HG02884 (cell line): ENCODE results near the gene ZNF555.
A peak's percentile ranks its signal among the peaks of the same experiment; 100 is the strongest.
"Not testable (repeated sequence)": the region's sequence is repeated elsewhere in the genome, so short reads cannot be mapped to it uniquely, and the experiment has no call there.

ENCODE experiments used
- ATAC-seq: cut with Tn5 transposase; IDR thresholded peaks from one replicate; pipeline ENCODE4 v1.9.1; 2021; ENCODE audit warnings: mild to moderate bottlenecking, moderate library complexity; ENCODE audit not compliant: unreplicated experiment

ZNF555 gene

DNA sequence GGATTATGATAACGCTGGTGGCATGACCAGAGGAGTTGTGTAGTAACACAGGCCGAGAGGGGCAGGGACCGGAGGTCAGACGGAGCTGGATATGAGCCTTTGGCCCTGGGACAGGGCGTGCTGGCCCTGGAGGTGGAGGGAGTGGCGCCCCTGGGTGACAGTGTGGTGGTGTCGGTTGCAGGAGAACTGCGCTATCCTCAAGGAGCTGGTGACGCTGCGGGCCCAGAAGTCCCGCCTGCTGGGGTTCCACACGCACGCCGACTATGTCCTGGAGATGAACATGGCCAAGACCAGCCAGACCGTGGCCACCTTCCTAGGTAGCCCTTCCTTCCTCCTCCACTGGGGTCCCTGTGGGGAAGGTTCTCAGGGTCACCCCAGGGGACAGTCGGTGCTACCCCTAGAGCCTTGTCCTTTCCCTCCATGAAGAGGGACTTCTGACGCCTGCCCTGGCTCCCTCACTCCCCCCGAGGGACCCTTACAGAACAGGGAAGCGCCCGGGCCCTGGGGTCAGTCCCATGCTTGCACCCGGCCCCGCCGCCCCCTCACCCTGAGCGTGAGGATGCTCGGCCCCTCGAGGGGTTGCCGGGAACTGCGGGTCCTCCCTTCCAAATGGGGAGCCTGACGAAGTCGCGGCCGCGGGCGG lies 34.4 kb upstream of the ZNF555 start:
- no peak for ATAC-seq

DNA sequence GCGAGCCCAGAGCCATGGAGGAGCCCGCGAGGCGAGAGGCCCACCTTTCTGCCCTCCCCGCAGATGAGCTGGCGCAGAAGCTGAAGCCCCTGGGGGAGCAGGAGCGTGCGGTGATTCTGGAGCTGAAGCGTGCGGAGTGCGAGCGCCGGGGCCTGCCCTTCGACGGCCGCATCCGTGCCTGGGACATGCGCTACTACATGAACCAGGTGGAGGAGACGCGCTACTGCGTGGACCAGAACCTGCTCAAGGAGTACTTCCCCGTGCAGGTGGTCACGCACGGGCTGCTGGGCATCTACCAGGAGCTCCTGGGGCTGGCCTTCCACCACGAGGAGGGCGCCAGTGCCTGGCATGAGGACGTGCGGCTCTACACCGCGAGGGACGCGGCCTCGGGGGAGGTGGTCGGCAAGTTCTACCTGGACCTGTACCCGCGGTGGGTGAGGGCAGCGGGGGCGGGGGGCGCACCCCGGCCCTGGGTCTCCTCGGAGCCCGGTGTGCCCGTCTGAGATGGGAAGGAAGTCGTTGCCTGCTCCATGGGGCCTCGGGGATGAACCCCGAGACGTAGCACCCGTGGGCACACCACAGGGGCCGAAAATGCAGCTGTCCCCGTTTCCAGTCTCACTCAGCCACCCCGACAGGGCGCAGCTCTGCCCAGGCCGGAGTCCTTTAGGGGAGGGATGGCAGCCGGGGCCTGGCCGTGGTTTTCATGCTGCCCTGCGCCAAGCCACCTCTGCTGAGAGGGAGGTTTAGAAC lies 33.7 kb upstream of the ZNF555 start:
- no peak for ATAC-seq

- no peak for ATAC-seq
Observed at GRCh38 chr19:2808129-2808941, 32.9 kb upstream of the ZNF555 start.

DNA sequence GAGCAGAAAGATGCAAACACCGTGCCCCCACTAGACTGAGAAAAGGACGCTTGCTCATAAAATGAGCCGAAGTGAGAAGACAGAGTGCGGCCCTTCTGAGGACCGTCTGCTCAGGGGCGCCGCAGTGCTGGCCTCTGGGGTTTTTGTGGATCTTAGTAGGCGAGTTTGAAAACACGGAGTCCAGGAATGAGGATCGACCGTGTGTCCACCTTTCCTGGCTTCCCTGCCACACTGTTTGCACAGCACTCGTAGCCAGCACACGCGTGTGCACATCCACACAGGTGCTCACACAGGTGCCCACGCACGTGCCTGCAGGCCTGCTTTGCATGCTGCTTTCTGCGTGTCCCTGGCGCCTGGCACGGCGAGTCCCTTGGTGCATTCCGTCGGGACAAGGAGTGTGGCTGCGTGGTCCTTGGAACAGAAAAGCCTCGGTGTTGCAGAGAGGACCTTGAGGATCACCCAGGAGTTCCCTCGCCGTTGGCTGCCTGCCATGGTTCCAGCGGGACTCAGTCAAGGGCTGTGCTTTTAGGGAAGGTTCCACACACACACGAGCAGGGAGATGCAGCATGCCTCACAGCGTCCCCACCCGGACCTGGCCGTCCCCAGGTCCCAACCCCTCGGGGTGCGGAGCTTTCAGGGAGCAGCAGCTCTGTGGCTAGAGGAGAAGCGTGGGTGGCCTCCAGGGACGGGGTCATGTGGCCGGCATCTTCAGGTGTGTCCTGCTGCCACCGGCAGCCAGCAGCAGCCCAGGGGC lies 31.7 kb upstream of the ZNF555 start:
- no peak for ATAC-seq

- no peak for ATAC-seq
Observed at GRCh38 chr19:2810141-2811091, 30.9 kb upstream of the ZNF555 start.

GRCh38 chr19:2811221-2811722 lies 30.0 kb upstream of the ZNF555 start:
- ATAC-seq: no peak

DNA sequence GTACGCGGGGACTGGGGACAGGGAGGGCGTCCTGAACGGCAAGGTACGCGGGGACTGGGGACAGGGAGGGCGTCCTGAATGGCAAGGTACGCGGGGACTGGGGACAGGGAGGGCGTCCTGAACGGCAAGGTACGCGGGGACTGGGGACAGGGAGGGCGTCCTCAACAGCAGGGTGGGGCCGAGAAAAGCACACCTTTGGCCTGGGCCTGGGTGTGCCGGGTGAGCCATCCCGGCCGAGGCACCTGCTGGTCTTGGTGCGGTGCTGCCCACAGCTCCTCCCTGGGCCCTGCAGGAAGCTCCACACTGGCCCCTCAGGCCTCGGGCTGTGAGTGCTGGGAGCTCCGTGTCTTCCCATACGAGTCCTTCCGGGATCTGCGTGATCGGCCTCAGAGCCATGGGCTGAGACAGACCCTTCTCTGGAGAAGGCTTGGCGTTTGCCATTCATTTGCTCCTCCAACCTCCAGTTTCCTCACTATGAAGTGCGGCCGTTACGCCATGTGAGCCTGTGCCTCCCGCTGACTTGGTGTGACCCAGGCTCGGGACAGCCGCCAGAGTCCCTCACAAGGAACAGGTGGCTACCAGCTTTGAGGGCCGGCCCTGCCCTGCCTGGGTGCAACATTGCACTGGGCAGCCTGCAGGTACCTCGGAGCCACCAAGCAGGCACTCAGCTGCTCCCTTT lies 29.4 kb upstream of the ZNF555 start:
- no peak for ATAC-seq

GRCh38 chr19:2812414-2813234 lies 28.7 kb upstream of the ZNF555 start:
- ATAC-seq: no peak

GRCh38 chr19:2813235-2814160 lies 27.8 kb upstream of the ZNF555 start:
- no peak for ATAC-seq

- no peak for ATAC-seq
Observed at GRCh38 chr19:2814426-2814825, 26.8 kb upstream of the ZNF555 start.

DNA sequence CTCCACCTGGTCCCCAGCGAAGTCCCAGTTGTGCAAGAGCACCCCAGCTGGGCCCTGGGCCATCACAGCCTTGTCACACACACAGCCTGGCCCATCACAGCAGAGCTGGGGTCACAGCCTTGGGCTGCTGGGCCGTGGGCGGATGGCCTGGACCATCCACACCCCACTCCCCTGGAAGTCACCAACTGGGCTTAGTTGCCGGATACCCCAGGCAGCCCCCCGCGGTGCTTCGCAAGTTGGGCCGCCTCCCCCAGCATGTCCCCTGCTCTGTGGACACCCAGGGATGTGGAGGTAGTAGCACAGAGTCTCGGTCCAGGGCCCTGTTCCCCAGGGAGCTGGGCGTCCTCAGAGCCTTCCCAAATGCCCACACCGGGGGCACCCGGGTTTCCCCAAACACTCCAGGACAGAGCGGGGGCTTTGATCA lies 26.1 kb upstream of the ZNF555 start:
- no peak for ATAC-seq

GRCh38 chr19:2815923-2816322 lies 25.4 kb upstream of the ZNF555 start:
- no peak for ATAC-seq

GRCh38 chr19:2816641-2817040 lies 24.6 kb upstream of the ZNF555 start:
- no peak for ATAC-seq

DNA sequence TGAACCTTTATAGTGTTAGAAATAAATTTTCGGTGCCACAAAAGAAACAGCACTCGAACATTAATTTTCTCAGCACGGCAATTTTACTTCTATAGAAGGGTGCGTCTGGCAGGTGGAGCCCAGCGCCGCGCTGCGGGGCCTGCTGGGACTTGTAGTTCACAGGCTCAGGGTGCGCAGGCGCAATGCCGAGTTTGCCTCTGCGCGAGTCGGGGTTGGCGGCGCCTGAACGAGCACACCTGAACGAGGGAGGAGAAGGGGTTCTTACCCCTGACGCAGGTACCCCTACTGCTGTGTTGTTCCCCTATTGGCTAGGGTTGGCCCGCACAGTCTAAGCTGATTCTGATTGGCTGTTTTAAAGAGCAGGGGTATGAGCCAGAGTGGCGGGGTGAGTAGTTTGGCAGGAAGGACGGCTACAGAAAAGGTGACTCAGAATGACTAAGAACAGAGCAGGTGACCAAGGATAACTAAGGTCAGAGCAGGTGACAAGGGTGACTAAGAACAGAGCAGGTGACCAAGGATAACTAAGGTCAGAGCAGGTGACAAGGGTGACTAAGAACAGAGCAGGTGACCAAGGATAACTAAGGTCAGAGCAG lies 23.9 kb upstream of the ZNF555 start:
- not testable (repeated sequence) for ATAC-seq

DNA sequence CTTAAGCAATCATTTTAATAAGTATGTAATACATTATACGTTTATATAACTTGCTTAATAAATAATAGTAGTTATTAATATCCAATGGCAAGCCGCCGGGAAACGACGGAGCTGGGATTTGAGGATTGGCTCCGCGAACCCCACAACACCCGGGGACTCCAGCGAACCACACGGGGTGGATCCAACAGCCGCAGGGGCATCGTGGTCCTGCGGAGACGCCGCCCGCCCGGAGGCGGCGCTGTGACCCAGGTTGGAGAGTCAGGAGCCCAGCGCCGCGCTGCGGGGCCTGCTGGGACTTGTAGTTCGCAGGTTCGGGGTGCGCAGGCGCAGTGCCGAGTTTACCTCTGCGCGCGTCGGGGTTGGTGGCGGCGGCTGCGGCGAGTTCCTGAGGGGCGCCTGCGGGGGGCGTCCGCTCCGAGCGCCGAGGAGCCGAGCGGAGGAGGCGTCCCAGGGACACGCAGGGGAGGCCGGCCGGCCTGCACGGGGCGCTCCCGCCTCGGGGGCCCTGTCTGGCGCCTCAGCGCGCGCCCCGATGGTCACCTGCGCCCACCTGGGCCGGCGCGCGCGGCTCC lies 21.6 kb upstream of the ZNF555 start, which contains the start of gene ZNF554:
Gene ZNF554 (plus strand): TSS at position 329 of the 572 bp plus-strand sequence. CDS start 204 bp downstream, at position 533.
- ATAC-seq: peak; percentile 68

GRCh38 chr19:2820112-2820702 lies 21.1 kb upstream of the ZNF555 start:
- peak; percentile 20 for ATAC-seq
